Measurements from ENCODE around the gene ATG13. TPM values are rescaled to one million over a fixed set of nuclear protein-coding genes. Genes with fewer than 3 reads are reported as not detected.

The ATG13 gene
- total RNA-seq, 1 experiment from 2014 or later = 69.2 TPM

DNA sequence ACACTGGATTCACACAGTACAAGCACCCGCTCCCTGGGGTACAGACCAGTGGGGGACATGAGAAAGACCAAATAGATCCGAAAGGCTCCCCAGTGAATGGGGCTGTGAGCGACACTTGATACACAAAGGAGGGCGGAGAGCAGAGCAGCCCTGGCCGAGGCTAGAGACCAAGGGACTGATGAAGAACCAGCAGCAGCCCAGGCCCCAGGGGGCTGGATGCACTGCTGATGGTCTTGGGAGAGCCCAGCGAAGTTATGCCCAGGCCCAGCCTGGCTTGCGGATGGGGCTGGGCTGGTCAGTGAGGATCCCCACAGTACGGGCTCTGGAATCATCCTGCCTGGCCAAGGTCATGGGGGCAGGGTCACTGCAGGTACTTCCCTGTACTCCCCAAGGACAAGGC lies 59.8 kb downstream of the ATG13 start:
- no peaks in the 10 kb centered on the region for H3K9me2 ChIP-seq (ENCODE audit: insufficient read depth)
- H3K4me1 ChIP-seq (ENCODE audit: control insufficient read depth in 1 of 2, insufficient read depth in 2 of 2, low read length in 2 of 2) = peaks cover 0 to 4% of the 10 kb centered on the region in 2 experiments; a peak in 1 of 4 replicates
- H3K27ac ChIP-seq (ENCODE audit: low read depth, low read length) = no peak overlapping the region
- no peaks in the 10 kb centered on the region for H3K9me3 ChIP-seq (ENCODE audit: control insufficient read depth in 1 of 2, insufficient read depth in 1 of 2, low read depth in 1 of 2, low read length in 2 of 2)
- BruUV-seq (replicated peaks) = TSS peak; percentile 68
- intact Hi-C loops (cut with micrococcal nuclease) = no loop called here
- no peaks in the 10 kb centered on the region for H3K79me2 ChIP-seq (ENCODE audit: insufficient read depth, low read length)
- RAD21 ChIA-PET (ENCODE audit: low non-redundant PET in 1 of 2, low total read pairs in 2 of 2, uncharacterized antibody in 2 of 2, unreplicated experiment in 2 of 2) = no interaction called here
- H2AFZ ChIP-seq (ENCODE audit: low read depth, low read length, poor library complexity, severe bottlenecking) = no peak overlapping the region
- TF ChIP-seq SP1 (IDR thresholded peaks at IDR 0.05; ENCODE audit: low read depth) = no peak
- no peak for TF ChIP-seq FOSL1 (IDR thresholded peaks at IDR 0.05; ENCODE audit: low read depth)
- no peak for TF ChIP-seq CEBPB (IDR thresholded peaks at IDR 0.05; ENCODE audit: low read depth)
- TF ChIP-seq EZH2 (IDR thresholded peaks at IDR 0.05) = no peak
- no peak for TF ChIP-seq TCF7L2 (IDR thresholded peaks at IDR 0.05; ENCODE audit: borderline replicate concordance, extremely low read depth, insufficient read depth, insufficient read length)
- ATAC-seq = no peak
- POLR2A ChIA-PET = no interaction called here
- CTCF ChIA-PET = no interaction called here
- H3K36me3 ChIP-seq (ENCODE audit: control insufficient read depth in 1 of 2, insufficient read depth in 2 of 2, low read length in 2 of 2) = peaks cover 3 to 4% of the 10 kb centered on the region in 2 experiments; a peak in 3 of 4 replicates
- H4K20me1 ChIP-seq (ENCODE audit: insufficient read depth) = no peaks in the 10 kb centered on the region
- H3K27me3 ChIP-seq (ENCODE audit: insufficient read depth, low read length) = no peaks in the 10 kb centered on the region
- H3K4me3 ChIP-seq (replicated peaks in 1 of 2; ENCODE audit: low read depth in 1 of 2, low read length in 2 of 2) = no peak overlapping the region
- H3K4me2 ChIP-seq (ENCODE audit: low read length) = no peak overlapping the region
- H3K9ac ChIP-seq (ENCODE audit: low read length) = no peak overlapping the region
- no peak for DNase-seq (ENCODE audit: low read depth, low spot score)

DNA sequence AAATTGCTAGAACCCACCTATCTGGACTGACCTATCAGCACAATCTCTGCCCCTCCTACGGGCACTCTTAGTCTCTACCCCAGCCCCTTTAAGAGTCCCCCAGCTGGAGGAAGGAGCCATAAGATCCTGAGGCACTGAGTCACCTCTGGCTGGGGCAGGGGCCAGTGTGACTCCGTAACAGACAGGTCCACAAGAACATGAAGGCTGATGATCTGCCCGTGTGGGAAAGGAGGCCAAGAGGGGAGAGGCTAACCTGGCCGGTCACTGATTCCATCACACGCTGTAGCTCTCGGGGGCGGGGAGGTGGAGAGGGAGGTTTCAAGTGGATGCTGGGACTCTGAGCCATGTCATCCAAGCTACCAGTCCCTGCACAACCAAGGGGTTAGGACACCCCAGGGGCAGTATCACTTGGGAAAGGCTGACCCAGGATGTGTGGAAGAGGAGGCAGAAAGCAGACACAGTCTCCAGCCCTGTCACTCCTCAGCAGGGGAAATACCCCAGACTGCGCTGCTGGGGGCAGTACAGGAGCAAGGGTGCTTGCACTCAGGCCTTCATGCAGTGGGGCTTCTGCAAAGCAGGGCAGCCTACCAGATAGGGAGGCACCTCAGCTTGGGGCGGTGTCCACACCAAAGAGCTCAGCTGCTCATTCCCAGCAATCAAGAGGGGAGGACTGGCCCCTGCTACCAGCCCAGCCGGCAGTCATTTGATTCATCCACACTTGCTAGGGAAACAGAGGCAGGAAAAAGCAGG lies 60.8 kb downstream of the ATG13 start:
- ATAC-seq (peak; percentile 29; the same call in 1 of the 2 replicates), DNase-seq (ENCODE audit: low read depth, low spot score) (no peak)
- Histone ChIP-seq H2AFZ (ENCODE audit: low read depth, low read length, poor library complexity, severe bottlenecking) (no peak overlapping the region), H3K9me2 (ENCODE audit: insufficient read depth) (no peaks in the 10 kb centered on the region), H3K9me3 (ENCODE audit: control insufficient read depth in 1 of 2, insufficient read depth in 1 of 2, low read depth in 1 of 2, low read length in 2 of 2) (no peaks in the 10 kb centered on the region), H3K79me2 (ENCODE audit: insufficient read depth, low read length) (no peaks in the 10 kb centered on the region), H4K20me1 (ENCODE audit: insufficient read depth) (no peaks in the 10 kb centered on the region), H3K36me3 (ENCODE audit: control insufficient read depth in 1 of 2, insufficient read depth in 2 of 2, low read length in 2 of 2) (peaks cover 3 to 4% of the 10 kb centered on the region in 2 experiments; a peak in 2 of 4 replicates), H3K4me2 (ENCODE audit: low read length) (no peak overlapping the region), H3K4me1 (ENCODE audit: control insufficient read depth in 1 of 2, insufficient read depth in 2 of 2, low read length in 2 of 2) (peaks cover under 1 to 11% of the 10 kb centered on the region in 2 experiments), H3K27ac (ENCODE audit: low read depth, low read length) (no peak overlapping the region), H3K9ac (ENCODE audit: low read length) (no peak overlapping the region), H3K4me3 (replicated peaks in 1 of 2; ENCODE audit: low read depth in 1 of 2, low read length in 2 of 2) (no peak overlapping the region), H3K27me3 (ENCODE audit: insufficient read depth, low read length) (no peaks in the 10 kb centered on the region)
- BruUV-seq (replicated peaks) = no TSS peak
- ChIA-PET RAD21 (ENCODE audit: low non-redundant PET in 1 of 2, low total read pairs in 2 of 2, uncharacterized antibody in 2 of 2, unreplicated experiment in 2 of 2) (no interaction called here), CTCF (no interaction called here), POLR2A (no interaction called here)
- intact Hi-C loops (cut with micrococcal nuclease) = no loop called here
- TF ChIP-seq YY1 (IDR thresholded peaks at IDR 0.05; ENCODE audit: extremely low read depth, insufficient replicate concordance, low read depth, low read length) (no peak), RAD21 (IDR thresholded peaks at IDR 0.05; ENCODE audit: low read depth) (0 out of 2 replicates have a peak, but pooled peaks have one; percentile 16)
- TF ChIP-seq, protein P1, sequence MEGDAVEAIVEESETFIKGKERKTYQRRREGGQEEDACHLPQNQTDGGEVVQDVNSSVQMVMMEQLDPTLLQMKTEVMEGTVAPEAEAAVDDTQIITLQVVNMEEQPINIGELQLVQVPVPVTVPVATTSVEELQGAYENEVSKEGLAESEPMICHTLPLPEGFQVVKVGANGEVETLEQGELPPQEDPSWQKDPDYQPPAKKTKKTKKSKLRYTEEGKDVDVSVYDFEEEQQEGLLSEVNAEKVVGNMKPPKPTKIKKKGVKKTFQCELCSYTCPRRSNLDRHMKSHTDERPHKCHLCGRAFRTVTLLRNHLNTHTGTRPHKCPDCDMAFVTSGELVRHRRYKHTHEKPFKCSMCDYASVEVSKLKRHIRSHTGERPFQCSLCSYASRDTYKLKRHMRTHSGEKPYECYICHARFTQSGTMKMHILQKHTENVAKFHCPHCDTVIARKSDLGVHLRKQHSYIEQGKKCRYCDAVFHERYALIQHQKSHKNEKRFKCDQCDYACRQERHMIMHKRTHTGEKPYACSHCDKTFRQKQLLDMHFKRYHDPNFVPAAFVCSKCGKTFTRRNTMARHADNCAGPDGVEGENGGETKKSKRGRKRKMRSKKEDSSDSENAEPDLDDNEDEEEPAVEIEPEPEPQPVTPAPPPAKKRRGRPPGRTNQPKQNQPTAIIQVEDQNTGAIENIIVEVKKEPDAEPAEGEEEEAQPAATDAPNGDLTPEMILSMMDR (IDR thresholded peaks at IDR 0.05 in 2 of 3, conservative IDR thresholded peaks at IDR 0.05 in 1 of 3; ENCODE audit: borderline replicate concordance in 1 of 3, insufficient read depth in 1 of 3, low read depth in 2 of 3, low read length in 2 of 3) = peak in 1 of 3 experiments; percentile 12; a peak in 1 of 6 replicates
